GM12891 (cell line): Measurements from ENCODE around the gene RPS24.

Experiments used
- PAX5 ChIP-seq: IDR thresholded peaks from 2 replicates; pipeline ENCODE4 v1.6.1; 2011; ENCODE audit warnings: low read length, moderate library complexity, mild to moderate bottlenecking; ENCODE audit not compliant: insufficient read depth, severe bottlenecking
- POLR2A ChIP-seq: IDR thresholded peaks from 2 replicates; pipeline ENCODE4 v1.6.1; 2011; ENCODE audit warnings: low read depth, low read length, control low read depth
- SPI1 ChIP-seq: IDR thresholded peaks from 2 replicates; pipeline ENCODE4 v1.6.1; 2011; ENCODE audit warnings: low read depth, low read length, control low read depth
- TAF1 ChIP-seq: IDR thresholded peaks from 2 replicates; pipeline ENCODE4 v1.6.1; 2011; ENCODE audit warnings: low read depth, low read length, control low read depth

GRCh38 chr10:78004215-78005026 is 29.2 kb upstream of the RPS24 start:
- TF ChIP-seq POLR2A (no peak), SPI1 (no peak), TAF1 (no peak), PAX5 (no peak)
